B cell (primary cell): ENCODE measurements around the gene DLK1. TPM values are rescaled to one million over a fixed set of nuclear protein-coding genes. Genes with fewer than 3 reads are reported as not detected.

Experiments used
- ATAC-seq: fragments of 200-7000 bp; cut with Tn5 transposase; one replicate; pipeline ENCODE4 v1.10.0; 2021; ENCODE audit warnings: low read depth, mild to moderate bottlenecking, moderate number of reproducible peaks, moderate library complexity
- CTCF ChIA-PET: fragments of 350-600 bp; sonication (Branson Sonifier 250); formaldehyde crosslinking; loops from one replicate; lab custom pipeline; 2021; ENCODE audit warnings: antibody characterized with exemption, inconsistent platforms; lab: Charles Lee
- POLR2A ChIA-PET: fragments of 350-600 bp; sonication (Branson Sonifier 250); formaldehyde crosslinking; loops from one replicate; lab custom pipeline; 2021; ENCODE audit warnings: antibody characterized with exemption; lab: Charles Lee
- DNase-seq: peaks from one replicate; pipeline ENCODE4 v3.0.0; 2013
- H2AFZ ChIP-seq: 2 replicates; pipeline ENCODE4 v1.6.1; 2012; ENCODE audit warnings: mild to moderate bottlenecking, low read depth, low read length; ENCODE audit not compliant: insufficient read depth, poor library complexity, severe bottlenecking
- H3K27ac ChIP-seq, 2 donors: 1 replicate in 1 of 2; 2 replicates in 1 of 2; pipeline ENCODE4 v1.5.1; 2012 to 2013; ENCODE audit warnings: low read length in 2 of 2, mild to moderate bottlenecking in 2 of 2, moderate library complexity in 1 of 2
- H3K27me3 ChIP-seq, 4 experiments: fragments of 200-600 bp in 1 of 4; sonication (generic) in 1 of 4; replicated peaks in 1 of 4; 1 replicate in 2 of 4; 2 replicates in 2 of 4; pipeline versions ENCODE4 v1.6.1 to v1.7.0; 2013 to 2016; ENCODE audit warnings: low read length in 3 of 4, mild to moderate bottlenecking in 2 of 4, mixed read lengths in 1 of 4, moderate library complexity in 1 of 4; ENCODE audit not compliant: insufficient read depth in 4 of 4, control insufficient read depth in 3 of 4; ENCODE audit errors: control extremely low read depth in 1 of 4
- H3K36me3 ChIP-seq, 2 experiments: replicated peaks in 1 of 2; 1 replicate in 1 of 2; 2 replicates in 1 of 2; pipeline versions ENCODE4 v1.6.1 to v1.7.1; 2013; ENCODE audit warnings: low read length in 1 of 2; ENCODE audit not compliant: insufficient read depth in 2 of 2, control insufficient read depth in 1 of 2; ENCODE audit errors: control extremely low read depth in 1 of 2, extremely low read depth in 1 of 2
- H3K4me1 ChIP-seq, 2 donors: fragments of 200-600 bp in 1 of 2; sonication (generic) in 1 of 2; 1 replicate in 1 of 2; 2 replicates in 1 of 2; pipeline versions ENCODE4 v1.5.1 to v1.6.1; 2013 to 2017; ENCODE audit warnings: low read length in 2 of 2; ENCODE audit not compliant: control insufficient read depth in 2 of 2, insufficient read depth in 2 of 2
- H3K4me2 ChIP-seq: replicated peaks from 2 replicates; pipeline ENCODE3; 2012; ENCODE audit warnings: mild to moderate bottlenecking, low read depth, low read length; ENCODE audit not compliant: poor library complexity, severe bottlenecking
- H3K4me3 ChIP-seq, 5 experiments: fragments of 200-600 bp in 1 of 5; sonication (generic) in 1 of 5; 1 replicate in 3 of 5; 2 replicates in 2 of 5; pipeline versions ENCODE4 v1.5.1 to v1.7.0; 2011 to 2016; ENCODE audit warnings: low read length in 4 of 5, mild to moderate bottlenecking in 4 of 5, low read depth in 2 of 5, control low read depth in 1 of 5, moderate library complexity in 1 of 5; ENCODE audit not compliant: insufficient read depth in 1 of 5; ENCODE audit errors: control extremely low read depth in 1 of 5, extremely low read depth in 1 of 5
- H3K79me2 ChIP-seq: fragments of 200-600 bp; sonication (generic); one replicate; pipeline ENCODE4 v1.6.0; 2016; ENCODE audit warnings: low read length; ENCODE audit not compliant: control insufficient read depth, insufficient read depth
- H3K9ac ChIP-seq: fragments of 200-600 bp; sonication (generic); 2 replicates; pipeline ENCODE4 v1.6.1; 2017; ENCODE audit warnings: mild to moderate bottlenecking, low read length, moderate library complexity
- H3K9me3 ChIP-seq, 3 donors: one replicate each; pipeline versions ENCODE4 v1.6.1 to v1.7.1; 2013; ENCODE audit warnings: low read length in 2 of 3; ENCODE audit not compliant: control insufficient read depth in 2 of 3, insufficient read depth in 1 of 3; ENCODE audit errors: control extremely low read depth in 1 of 3
- H4K20me1 ChIP-seq: 2 replicates; pipeline ENCODE4 v1.6.0; 2012; ENCODE audit warnings: mild to moderate bottlenecking, low read length; ENCODE audit not compliant: insufficient read depth, control insufficient read depth, poor library complexity, severe bottlenecking
- H3K27ac Mint-ChIP-seq: one replicate; pipeline ENCODE4 v1.8.0; 2021; ENCODE audit warnings: mixed read lengths
- H3K27me3 Mint-ChIP-seq: one replicate; pipeline ENCODE4 v1.8.0; 2021; ENCODE audit warnings: mixed read lengths
- H3K4me1 Mint-ChIP-seq: one replicate; pipeline ENCODE4 v1.8.0; 2021; ENCODE audit warnings: mixed read lengths
- H3K4me3 Mint-ChIP-seq: one replicate; pipeline ENCODE4 v1.8.0; 2021; ENCODE audit warnings: mixed read lengths
- H3K9me3 Mint-ChIP-seq: one replicate; pipeline ENCODE4 v1.8.0; 2022; ENCODE audit warnings: mixed read lengths; ENCODE audit not compliant: insufficient read depth
- CTCF ChIP-seq: fragments of 200-600 bp; IDR thresholded peaks from one replicate; pipeline ENCODE4 v1.8.0; 2022; ENCODE audit warnings: antibody characterized with exemption, mild to moderate bottlenecking
- EZH2 ChIP-seq: IDR thresholded peaks from 2 replicates; pipeline ENCODE4 v1.6.1; 2012; ENCODE audit warnings: borderline replicate concordance, low read depth, mild to moderate bottlenecking, moderate library complexity, low read length; ENCODE audit not compliant: insufficient read depth, poor library complexity, severe bottlenecking
- WGBS: methylation state at CpG from one replicate; pipeline ENCODE4 v1.1.5; 2013; ENCODE audit warnings: missing lambda C conversion rate; ENCODE audit not compliant: insufficient coverage; 5-methylcytosine and 5-hydroxymethylcytosine counted together
- intact Hi-C: fragments of 100-400 bp; cut with micrococcal nuclease; formaldehyde crosslinking; loops from one replicate; pipeline ENCODE4 v1.10.0; 2022
- polyA plus RNA-seq: library from polyadenylated mRNA; depleted of rRNA; stranded (reverse); fragments of >200 nt; gene quantifications from 2 replicates; pipeline ENCODE4 v1.2.3, GENCODE V29; 2012
- total RNA-seq, 2 donors: library from RNA; stranded (reverse); fragments of 120-200 nt in 1 of 2; gene quantifications; 1 replicate in 1 of 2; 2 replicates in 1 of 2; pipeline versions ENCODE4 v1.2.3 to v1.2.4, GENCODE V29; 2013 to 2022

The DLK1 gene
- total and polyA plus RNA-seq, 2 donors (not counting 1 experiment from before 2014, with no cell fraction given) = not detected

GRCh38 chr14:100769035-100769939, 42.6 kb downstream of the DLK1 start:
- ATAC-seq = no peak
- Histone ChIP-seq H3K4me1 (no peaks in the 10 kb centered on the region), H3K79me2 (no peaks in the 10 kb centered on the region), H3K4me2 (no peak overlapping the region), H3K27ac (no peak overlapping the region), H3K36me3 (no peaks in the 10 kb centered on the region), H3K9ac (no peak overlapping the region), H4K20me1 (no peaks in the 10 kb centered on the region), H3K4me3 (no peak overlapping the region), H3K27me3 (no peaks in the 10 kb centered on the region), H3K9me3 (peaks cover 0 to 17% (median 0%) of the 10 kb centered on the region in 3 donors), H2AFZ (no peak overlapping the region)
- 92% methylated on average over 29 of the region's 32 CpGs for WGBS
- H3K4me3 Mint-ChIP-seq = no peak overlapping the region
- POLR2A ChIA-PET = no interaction called here
- intact Hi-C loops = no loop called here
- H3K27ac Mint-ChIP-seq = no peak overlapping the region
- no peaks in the 10 kb centered on the region for H3K9me3 Mint-ChIP-seq
- H3K27me3 Mint-ChIP-seq = no peaks in the 10 kb centered on the region
- H3K4me1 Mint-ChIP-seq = no peaks in the 10 kb centered on the region
- TF ChIP-seq CTCF = no peak
- no peak for TF ChIP-seq EZH2
- DNase-seq = no peak
- CTCF ChIA-PET = no interaction called here

DNA sequence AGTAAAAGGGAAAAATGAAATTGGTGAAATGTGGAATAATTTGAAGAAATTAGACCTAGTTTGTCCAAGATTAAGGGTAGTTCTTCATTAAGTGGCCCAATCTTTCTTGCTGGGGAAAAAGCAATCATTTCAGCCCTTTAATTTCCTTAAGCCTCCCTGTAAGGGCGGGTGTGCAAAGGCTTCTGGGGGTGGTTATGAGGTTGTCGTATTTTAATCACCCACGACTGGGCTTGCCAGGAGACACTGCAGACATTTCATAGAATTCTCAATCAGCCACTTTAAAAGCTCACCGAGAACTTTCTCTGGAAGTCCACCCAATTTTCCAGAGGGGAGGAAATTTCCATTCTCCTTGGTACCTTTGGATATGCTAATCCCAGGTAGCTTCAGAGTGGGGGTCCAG, 43.4 kb downstream of the DLK1 start:
- Histone ChIP-seq H3K36me3 (no peaks in the 10 kb centered on the region), H3K4me3 (no peak overlapping the region), H3K4me1 (no peaks in the 10 kb centered on the region), H3K27me3 (no peaks in the 10 kb centered on the region), H2AFZ (no peak overlapping the region), H3K9me3 (peaks cover 0 to 17% (median 0%) of the 10 kb centered on the region in 3 donors), H3K9ac (no peak overlapping the region), H4K20me1 (no peaks in the 10 kb centered on the region), H3K27ac (no peak overlapping the region), H3K4me2 (no peak overlapping the region), H3K79me2 (no peaks in the 10 kb centered on the region)
- Mint-ChIP-seq H3K4me1 (no peaks in the 10 kb centered on the region), H3K4me3 (no peak overlapping the region), H3K27ac (no peak overlapping the region), H3K9me3 (no peaks in the 10 kb centered on the region), H3K27me3 (no peaks in the 10 kb centered on the region)
- ChIA-PET CTCF (no interaction called here), POLR2A (no interaction called here)
- intact Hi-C loops = no loop called here
- DNase-seq = no peak
- 100% methylated on average over 1 of the region's 4 CpGs for WGBS
- ATAC-seq = no peak
- TF ChIP-seq EZH2 (no peak), CTCF (no peak)
